Neural crest cell (in vitro differentiated cells): Measurements from ENCODE around the gene GLS. TPM values are rescaled to one million over a fixed set of nuclear protein-coding genes. Genes with fewer than 3 reads are reported as not detected.

Source experiments
- DNase-seq: peaks from one replicate; pipeline ENCODE4 v3.0.0; 2021; ENCODE audit warnings: low read depth, mixed read lengths, low spot score
- H3K27ac Mint-ChIP-seq: one replicate; pipeline ENCODE4 v1.8.0; 2021; ENCODE audit warnings: mild to moderate bottlenecking, mixed read lengths; ENCODE audit not compliant: unreplicated experiment
- H3K27me3 Mint-ChIP-seq: 2 replicates; pipeline ENCODE4 v1.8.0; 2021; ENCODE audit warnings: low read depth, mild to moderate bottlenecking, mixed read lengths
- H3K36me3 Mint-ChIP-seq: 2 replicates; pipeline ENCODE4 v1.8.0; 2021; ENCODE audit warnings: low read depth, mild to moderate bottlenecking, mixed read lengths
- H3K4me1 Mint-ChIP-seq: 2 replicates; pipeline ENCODE4 v1.8.0; 2021; ENCODE audit warnings: mixed read lengths
- H3K4me3 Mint-ChIP-seq: one replicate; pipeline ENCODE4 v1.8.0; 2021; ENCODE audit warnings: mild to moderate bottlenecking, mixed read lengths
- H3K9me3 Mint-ChIP-seq: 2 replicates; pipeline ENCODE4 v1.8.0; 2021; ENCODE audit warnings: mixed read lengths
- total RNA-seq: library from RNA; stranded (reverse); gene quantifications from 2 replicates; pipeline ENCODE4 v1.2.1, GENCODE V29; 2021
- TF ChIP-seq, protein P1 (sequence below): fragments of 200-600 bp; sonication (generic); conservative IDR thresholded peaks from 2 replicates; pipeline ENCODE4 v1.5.0; 2021; ENCODE audit warnings: antibody characterized with exemption, mild to moderate bottlenecking

Gene GLS
- total RNA-seq, 1 donor from 2014 or later = 85.6 TPM

GRCh38 chr2:190965580-190966222 lies 85.1 kb downstream of the GLS start:
- no peak overlapping the region for H3K27ac Mint-ChIP-seq
- DNase-seq = no peak
- no peaks in the 10 kb centered on the region for H3K9me3 Mint-ChIP-seq
- TF ChIP-seq, protein P1, sequence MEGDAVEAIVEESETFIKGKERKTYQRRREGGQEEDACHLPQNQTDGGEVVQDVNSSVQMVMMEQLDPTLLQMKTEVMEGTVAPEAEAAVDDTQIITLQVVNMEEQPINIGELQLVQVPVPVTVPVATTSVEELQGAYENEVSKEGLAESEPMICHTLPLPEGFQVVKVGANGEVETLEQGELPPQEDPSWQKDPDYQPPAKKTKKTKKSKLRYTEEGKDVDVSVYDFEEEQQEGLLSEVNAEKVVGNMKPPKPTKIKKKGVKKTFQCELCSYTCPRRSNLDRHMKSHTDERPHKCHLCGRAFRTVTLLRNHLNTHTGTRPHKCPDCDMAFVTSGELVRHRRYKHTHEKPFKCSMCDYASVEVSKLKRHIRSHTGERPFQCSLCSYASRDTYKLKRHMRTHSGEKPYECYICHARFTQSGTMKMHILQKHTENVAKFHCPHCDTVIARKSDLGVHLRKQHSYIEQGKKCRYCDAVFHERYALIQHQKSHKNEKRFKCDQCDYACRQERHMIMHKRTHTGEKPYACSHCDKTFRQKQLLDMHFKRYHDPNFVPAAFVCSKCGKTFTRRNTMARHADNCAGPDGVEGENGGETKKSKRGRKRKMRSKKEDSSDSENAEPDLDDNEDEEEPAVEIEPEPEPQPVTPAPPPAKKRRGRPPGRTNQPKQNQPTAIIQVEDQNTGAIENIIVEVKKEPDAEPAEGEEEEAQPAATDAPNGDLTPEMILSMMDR = no peak
- no peak overlapping the region for H3K4me3 Mint-ChIP-seq
- no peaks in the 10 kb centered on the region for H3K4me1 Mint-ChIP-seq
- no peaks in the 10 kb centered on the region for H3K27me3 Mint-ChIP-seq
- H3K36me3 Mint-ChIP-seq = peaks cover 15% of the 10 kb centered on the region

DNA sequence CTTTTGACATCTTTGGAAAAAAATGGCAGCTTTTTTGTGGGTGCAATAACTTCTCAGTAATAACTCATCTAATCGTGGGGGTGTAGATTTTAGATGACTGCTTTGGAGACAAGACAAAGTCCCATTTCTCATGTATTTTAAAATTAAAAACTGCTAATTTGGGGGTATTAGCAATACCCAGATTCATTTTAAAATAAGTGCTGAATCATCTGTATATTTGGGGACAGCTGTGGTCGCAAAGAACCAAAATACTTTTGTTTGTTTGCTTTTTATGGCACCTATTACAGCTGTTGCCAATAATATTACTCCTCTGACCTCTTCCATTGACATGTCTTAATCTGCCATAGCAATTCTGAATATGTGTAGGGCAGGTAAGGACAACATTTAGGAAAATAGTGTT lies 87.9 kb downstream of the GLS start:
- no peak for DNase-seq
- H3K4me3 Mint-ChIP-seq = no peak overlapping the region
- TF ChIP-seq, protein P1 = no peak
- H3K4me1 Mint-ChIP-seq = no peaks in the 10 kb centered on the region
- H3K27ac Mint-ChIP-seq = no peak overlapping the region
- no peaks in the 10 kb centered on the region for H3K27me3 Mint-ChIP-seq
- no peaks in the 10 kb centered on the region for H3K9me3 Mint-ChIP-seq
- peaks cover 14% of the 10 kb centered on the region for H3K36me3 Mint-ChIP-seq

DNA sequence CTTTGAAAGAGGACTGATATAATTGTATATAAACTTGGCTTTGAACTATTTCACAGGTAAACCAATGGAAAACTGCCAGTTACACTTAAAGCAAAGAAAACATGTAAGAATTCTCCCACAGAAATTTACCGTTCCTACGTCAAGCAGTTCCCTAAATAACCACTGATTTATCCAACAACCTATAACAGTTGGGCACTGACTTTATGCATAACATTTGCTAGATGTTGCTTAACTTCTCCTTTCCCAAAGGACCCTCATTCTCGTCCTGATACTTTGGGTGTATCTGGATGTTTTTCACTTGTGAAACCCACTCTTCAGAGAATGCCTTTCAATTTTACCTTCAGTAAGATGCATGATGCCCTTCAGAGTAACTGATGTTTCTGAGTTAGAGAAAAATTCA lies 89.5 kb downstream of the GLS start:
- TF ChIP-seq, protein P1 = no peak
- Mint-ChIP-seq H3K4me3 (no peak overlapping the region), H3K27me3 (no peaks in the 10 kb centered on the region), H3K4me1 (no peaks in the 10 kb centered on the region), H3K27ac (no peak overlapping the region), H3K36me3 (peaks cover 19% of the 10 kb centered on the region), H3K9me3 (no peaks in the 10 kb centered on the region)
- no peak for DNase-seq

DNA sequence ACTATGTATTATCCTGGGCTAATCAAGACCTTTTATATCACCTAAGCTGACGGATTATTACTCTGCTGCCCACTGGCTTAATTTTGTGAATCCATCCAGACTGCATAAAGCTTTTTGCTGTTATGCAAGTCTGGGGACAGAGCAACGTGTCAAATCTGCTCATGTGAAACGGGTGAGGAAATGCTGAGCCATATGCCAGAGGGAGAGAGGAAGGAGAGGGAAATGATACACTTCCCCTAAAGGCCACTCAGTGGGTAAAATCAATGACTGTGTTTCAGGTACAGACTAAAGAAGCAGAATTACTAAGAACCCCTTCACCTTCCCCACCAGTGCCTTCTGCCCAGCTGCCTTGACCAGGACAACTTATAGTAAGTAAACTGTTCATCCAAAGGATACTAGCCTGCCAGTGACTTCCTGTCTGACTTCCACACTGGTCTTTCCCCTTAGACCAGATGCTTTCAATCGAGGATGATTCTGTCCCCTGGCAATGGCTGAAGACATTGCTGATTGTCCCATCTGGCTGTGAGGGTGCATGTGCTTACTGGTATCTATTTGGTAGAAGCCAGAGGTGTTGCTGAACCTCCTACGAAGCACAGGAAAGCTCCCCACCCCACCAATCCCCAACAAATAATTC lies 90.4 kb downstream of the GLS start:
- no peak overlapping the region for H3K27ac Mint-ChIP-seq
- peaks cover 23% of the 10 kb centered on the region for H3K36me3 Mint-ChIP-seq
- TF ChIP-seq, protein P1 = no peak
- H3K4me3 Mint-ChIP-seq = no peak overlapping the region
- no peaks in the 10 kb centered on the region for H3K4me1 Mint-ChIP-seq
- no peaks in the 10 kb centered on the region for H3K27me3 Mint-ChIP-seq
- no peak for DNase-seq
- no peaks in the 10 kb centered on the region for H3K9me3 Mint-ChIP-seq

DNA sequence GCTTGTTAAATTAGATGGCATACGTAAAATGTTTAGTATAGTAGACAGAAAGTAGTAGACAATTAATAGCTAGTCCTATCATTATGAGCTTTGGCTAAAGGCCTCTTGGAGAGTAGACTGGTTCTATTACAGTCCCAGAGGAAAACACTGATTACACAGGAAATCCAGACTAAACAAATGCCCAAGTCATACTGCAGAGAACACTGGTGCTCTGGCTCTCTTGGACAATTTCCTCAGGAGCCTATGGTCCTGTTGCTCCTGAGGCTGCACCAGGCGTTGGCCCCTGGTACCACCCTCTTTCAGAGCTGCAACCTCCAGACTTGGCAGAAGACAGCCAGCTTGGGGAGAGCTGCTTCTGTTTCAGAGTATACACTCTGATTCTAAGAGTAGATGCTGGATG lies 91.6 kb downstream of the GLS start:
- Mint-ChIP-seq H3K27me3 (no peaks in the 10 kb centered on the region), H3K36me3 (peaks cover 24% of the 10 kb centered on the region), H3K9me3 (no peaks in the 10 kb centered on the region), H3K27ac (no peak overlapping the region), H3K4me1 (no peaks in the 10 kb centered on the region), H3K4me3 (no peak overlapping the region)
- DNase-seq = no peak
- TF ChIP-seq, protein P1 = no peak
